Measurements from ENCODE around the gene ATP6V1F.

ATP6V1F gene

GRCh38 chr7:128862571-128863432 lies at the start of gene ATP6V1F:
Gene ATP6V1F (plus strand): TSS chr7:128862856. CDS start chr7:128862905, 49 bp downstream.
- DNase-seq (ENCODE audit: low read depth), result peak; percentile 79

- no peak for DNase-seq (ENCODE audit: low read depth)
Observed at GRCh38 chr7:128814499-128814898, 48.2 kb upstream of the ATP6V1F start.

GRCh38 chr7:128815289-128815942 lies 47.2 kb upstream of the ATP6V1F start:
- DNase-seq (ENCODE audit: low read depth), result no peak

- no peak for DNase-seq (ENCODE audit: low read depth)
Observed at GRCh38 chr7:128818694-128819093, 44.0 kb upstream of the ATP6V1F start.

DNA sequence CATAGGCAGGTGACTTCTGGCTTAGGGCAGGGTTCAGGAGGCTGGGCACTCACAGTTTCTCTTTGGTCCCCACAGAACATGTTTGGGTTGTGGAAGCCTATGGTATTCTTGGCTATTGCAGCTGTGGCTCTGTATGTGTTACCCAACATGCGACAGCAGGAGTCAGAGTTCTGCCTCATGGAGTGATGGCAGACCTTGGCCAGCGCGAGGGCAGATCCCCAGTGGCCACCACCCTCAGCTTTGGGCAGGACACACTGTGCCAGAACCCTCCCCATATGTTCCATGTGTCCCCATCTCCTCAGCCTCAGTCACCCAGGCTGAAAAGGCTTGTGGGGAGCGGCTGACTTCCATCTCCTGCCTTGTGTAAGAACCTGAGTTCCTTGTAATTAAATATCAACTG lies 40.9 kb upstream of the ATP6V1F start:
- DNase-seq (ENCODE audit: low read depth), result no peak

- no peak for DNase-seq (ENCODE audit: low read depth)
Observed at GRCh38 chr7:128826512-128826911, 36.1 kb upstream of the ATP6V1F start.

DNA sequence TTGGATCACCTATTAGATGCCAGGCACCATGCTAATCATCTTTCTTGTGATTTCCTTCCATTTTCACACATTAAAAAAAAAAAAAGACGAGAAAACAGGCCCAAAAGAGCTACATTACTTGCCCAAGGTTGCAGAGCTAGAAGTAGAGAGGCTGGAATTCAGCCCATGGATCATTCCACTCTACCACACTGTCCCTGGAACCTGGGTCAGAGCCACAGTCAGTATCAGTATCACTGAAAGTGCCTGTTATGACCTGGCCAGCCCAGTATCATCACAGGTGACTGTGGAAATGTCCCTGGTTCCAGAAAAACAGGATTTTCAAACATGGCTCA lies 35.8 kb upstream of the ATP6V1F start:
- no peak for DNase-seq (ENCODE audit: low read depth)

GRCh38 chr7:128827248-128827958 lies 35.3 kb upstream of the ATP6V1F start:
- no peak for DNase-seq (ENCODE audit: low read depth)

DNA sequence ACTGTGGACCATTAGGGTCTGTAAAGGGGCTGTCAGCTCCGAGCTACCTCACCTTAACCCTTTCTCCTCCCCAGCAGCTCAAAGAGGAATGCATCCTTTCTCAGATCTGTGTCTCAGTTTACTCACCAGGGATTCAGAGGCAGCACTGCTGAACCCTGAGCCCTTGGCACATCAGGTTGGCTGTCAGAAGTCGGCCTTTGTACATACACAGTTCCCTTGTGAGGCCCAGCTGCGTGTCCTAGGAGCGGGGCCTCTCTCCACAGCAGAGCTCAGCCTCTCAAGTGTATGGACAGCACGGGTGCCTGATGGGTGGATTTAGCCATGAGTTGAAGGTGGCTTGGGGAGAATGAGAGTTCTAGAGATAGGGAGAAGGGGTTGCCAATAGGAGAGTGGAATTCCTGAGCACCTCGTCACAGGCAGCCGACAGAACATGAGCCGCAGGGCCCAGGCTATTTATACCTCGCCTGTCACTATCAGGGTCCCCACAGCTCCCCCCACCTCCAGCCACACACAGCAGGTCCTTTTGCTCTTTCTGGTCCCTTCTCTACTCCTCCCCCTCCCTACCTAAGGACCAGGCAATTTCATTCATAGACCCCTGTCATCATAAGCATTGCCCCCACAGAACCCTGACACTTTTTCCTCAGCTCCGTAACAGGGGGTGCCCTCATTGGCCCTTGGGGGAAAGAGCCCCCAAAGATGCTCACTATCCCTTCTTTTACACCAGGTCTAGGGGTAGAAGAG lies 34.5 kb upstream of the ATP6V1F start:
- no peak for DNase-seq (ENCODE audit: low read depth)

DNA sequence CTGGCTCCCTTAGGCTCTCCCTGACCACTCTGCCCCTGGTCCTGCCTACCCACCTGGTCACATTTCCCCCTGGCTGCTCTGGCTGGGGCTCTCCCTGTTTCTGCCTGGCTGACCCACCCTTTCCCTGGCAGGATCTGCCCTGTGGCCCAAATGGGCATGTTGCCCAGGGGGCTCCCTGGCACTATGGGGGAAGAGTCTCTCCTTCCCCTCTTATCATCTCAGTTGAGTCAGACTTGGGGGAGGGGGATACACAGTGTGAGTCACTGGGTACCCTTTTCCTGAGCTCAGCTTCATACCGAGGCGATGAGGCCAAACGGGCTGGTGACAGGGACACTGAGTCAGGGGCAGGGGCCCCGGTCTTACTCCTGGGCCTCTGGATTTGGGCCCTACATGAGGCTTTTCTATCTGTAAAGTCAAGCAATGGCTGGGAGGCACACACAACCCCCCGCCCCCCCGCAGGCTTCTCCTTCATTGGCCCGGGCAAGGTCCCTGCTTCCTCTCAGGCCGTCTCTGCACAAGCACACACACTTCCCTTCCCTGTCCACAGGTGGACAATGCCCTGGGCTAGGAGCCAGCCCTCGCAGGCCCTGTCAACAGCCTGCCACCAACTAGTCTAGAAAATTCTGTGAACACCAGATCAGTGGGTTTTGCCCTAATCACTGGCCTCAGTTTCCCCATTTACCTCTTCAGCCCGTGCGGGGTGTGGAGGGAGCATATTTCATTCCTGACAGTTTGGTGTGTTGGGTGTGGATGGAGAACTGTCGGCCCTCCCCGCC lies 33.1 kb upstream of the ATP6V1F start:
- peak; percentile 60 for DNase-seq (ENCODE audit: low read depth)

- no peak for DNase-seq (ENCODE audit: low read depth)
Observed at GRCh38 chr7:128830231-128831177, 32.2 kb upstream of the ATP6V1F start, which contains the start of gene FLNC. Gene FLNC (plus strand): TSS chr7:128830406. CDS start chr7:128830638, 232 bp downstream.

DNA sequence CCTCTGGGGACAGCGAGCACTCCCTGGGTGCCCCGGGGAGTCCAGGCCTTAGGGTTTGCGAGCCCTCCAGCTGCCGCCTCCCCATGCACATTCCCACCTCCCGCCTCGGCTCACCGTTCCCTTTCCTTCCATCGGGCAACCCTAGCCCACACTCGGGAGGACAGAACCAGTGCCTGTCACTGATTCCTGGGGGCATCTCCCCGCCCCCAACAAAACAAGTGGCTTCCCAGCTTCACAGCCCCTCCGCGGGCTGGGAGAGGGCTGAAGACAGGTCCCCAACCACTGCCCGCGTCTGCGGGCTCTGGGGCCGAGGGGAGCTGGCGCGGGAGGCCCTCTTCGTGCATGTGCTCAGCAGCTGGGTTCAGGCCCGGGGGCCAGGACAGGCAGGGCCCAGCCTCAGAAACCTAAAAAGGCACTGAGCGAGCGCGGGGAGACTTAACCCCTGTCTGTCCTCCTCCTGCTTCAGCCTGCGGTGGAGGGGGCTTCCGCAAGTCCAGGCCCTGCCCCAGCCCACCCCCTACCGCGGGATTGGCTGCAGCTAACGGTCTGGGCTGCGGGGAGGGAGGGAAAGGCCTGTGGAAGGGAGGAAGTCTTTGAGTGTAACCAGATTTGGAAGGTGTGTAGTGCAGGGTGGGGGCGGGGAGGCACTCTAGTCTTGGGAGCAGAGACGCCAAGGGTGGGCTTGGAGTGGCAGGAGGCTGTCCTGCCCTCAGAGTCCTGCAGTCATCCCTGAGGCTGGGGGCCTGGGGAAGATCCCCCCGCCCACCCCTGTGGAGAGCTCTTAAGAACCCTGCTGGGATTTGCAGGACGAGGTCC lies 31.3 kb upstream of the ATP6V1F start:
- no peak for DNase-seq (ENCODE audit: low read depth)

GRCh38 chr7:128831994-128832879 lies 30.4 kb upstream of the ATP6V1F start:
- no peak for DNase-seq (ENCODE audit: low read depth)

DNA sequence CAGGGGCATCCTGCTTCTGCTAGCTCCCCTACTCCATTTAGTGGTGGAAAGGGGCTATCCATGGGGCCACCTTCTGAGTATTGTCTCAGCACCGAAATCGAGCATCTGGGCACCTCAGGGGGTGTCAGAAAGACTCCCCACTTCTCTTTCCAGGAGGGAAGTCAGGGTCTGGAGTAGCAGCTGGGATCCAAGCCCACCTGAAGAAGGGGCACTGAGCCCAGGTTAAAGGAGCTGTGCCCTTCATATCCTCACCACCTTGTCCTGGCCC lies 29.8 kb upstream of the ATP6V1F start:
- no peak for DNase-seq (ENCODE audit: low read depth)

DNA sequence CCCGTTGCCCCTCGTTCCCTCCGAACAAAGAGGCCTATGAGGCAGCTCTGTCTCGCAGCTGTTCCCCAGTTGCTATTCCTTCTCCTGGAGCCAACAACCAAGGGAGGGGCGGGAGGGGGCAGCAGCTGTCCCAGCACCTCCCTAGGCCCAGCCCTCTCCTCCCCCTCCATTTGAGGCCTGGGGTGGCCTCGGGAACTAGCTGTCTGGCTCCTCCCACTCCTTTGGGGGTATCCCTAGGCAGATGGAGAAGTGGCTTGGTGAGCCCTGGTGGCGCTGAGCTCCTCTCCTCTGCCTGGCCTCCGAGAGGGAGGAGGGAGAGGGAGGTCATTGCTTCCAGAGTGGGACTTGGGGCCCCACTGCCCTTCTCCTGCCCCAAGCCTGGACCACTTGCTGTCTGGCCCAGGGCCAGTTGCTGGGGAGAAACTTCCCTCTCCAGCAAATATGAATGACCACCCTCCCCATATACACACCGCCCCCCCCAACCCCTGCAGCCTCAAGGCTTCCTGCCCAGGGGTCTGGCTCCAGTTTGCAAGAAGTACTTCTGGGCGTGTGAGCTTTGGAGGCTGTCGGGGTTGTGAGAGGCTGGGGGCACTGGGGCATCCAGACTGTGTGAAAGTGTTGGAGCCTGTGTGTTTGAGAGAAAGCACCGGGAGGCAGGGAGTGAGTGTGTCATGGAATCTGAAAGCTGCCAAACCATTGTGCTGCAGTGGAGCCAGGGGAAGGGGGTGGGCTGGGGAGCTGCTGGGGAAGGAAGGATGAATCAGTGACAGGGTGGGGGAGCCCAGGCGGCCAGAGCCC lies 29.3 kb upstream of the ATP6V1F start:
- no peak for DNase-seq (ENCODE audit: low read depth)

DNA sequence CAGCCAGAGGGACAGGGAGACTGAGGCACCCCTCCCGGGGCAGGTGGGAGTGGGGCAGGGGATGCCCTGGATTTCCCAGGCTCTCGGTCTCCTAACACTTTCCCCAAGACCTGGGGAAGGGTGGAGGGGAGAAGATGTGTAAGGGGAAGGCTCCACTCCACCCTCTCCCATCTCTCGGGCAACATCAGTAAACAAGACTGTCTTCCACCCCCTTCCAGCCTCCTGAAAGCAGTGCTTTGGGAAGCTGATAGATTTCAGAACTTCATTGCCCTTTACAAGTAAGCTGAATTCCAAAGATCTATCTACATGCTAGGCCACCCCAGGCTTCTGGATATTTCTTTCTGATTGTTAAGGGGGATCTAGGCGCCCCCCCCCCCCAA lies 28.7 kb upstream of the ATP6V1F start:
- DNase-seq (ENCODE audit: low read depth), result no peak

- no peak for DNase-seq (ENCODE audit: low read depth)
Observed at GRCh38 chr7:128835231-128835751, 27.4 kb upstream of the ATP6V1F start.

All from HS-27A (cell line).